GM21360 (cell line): ENCODE measurements around the gene PITPNC1.
"Not testable (repeated sequence)": the region's sequence is repeated elsewhere in the genome, so short reads cannot be mapped to it uniquely, and the experiment has no call there.

ENCODE experiments used
- ATAC-seq: cut with Tn5 transposase; IDR thresholded peaks from one replicate; pipeline ENCODE4 v1.9.1; 2021; ENCODE audit warnings: mild to moderate bottlenecking, moderate library complexity; ENCODE audit not compliant: unreplicated experiment

PITPNC1 gene

DNA sequence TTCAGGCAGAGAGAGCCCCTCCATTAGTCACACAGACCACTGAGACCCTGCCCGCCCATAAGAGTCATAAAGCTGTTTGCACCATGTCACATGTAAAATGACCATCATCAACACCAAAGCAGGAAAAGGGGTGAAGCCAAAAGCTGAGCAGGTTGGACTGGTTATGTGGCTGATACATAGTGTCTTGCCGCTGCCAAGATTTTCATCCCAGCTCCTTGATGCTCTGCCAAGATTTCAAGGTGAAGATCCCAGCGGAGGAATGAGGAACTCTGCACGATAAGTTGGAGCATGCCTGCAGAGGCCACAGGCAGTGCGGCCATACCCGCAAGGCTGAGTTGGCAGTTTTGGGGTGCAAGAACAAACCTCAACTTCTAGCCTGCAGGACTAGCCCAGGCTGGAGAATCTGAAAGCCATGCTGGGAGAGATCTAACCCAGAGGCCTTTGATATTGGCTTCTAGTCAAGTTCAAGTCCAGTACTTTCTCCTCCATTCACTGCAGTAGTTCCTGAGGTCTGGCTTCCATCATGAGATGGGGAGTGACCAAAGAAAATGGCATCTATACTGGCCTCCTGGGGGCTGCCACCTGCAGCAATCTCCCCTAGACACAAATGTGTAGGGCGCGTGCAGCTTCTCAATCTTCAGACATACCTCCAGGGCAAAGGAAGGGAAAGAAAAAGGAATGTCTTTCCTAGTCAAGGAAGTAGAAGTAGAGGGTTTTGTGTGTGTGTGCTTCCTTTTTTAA, 261.0 kb downstream of the PITPNC1 start:
- no peak for ATAC-seq

DNA sequence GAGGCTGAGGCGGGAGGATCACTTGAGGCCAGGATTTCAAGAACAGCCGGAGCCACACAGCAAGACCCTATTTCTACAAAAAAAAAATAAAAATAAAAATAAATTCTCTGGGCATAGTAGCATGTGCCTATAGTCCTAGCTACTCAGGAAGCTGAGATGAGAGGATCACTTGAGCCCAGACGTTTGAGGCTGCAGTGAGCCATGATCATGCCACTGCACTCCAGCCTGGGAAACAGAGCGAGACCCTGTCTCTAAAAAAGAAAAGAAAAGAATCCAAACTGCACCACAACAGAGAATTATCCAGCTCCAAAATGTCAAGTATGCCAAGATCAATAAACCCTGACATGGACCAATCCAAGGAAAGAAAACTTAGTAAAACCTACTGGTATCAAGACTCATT, 261.8 kb downstream of the PITPNC1 start:
- no peak for ATAC-seq

DNA sequence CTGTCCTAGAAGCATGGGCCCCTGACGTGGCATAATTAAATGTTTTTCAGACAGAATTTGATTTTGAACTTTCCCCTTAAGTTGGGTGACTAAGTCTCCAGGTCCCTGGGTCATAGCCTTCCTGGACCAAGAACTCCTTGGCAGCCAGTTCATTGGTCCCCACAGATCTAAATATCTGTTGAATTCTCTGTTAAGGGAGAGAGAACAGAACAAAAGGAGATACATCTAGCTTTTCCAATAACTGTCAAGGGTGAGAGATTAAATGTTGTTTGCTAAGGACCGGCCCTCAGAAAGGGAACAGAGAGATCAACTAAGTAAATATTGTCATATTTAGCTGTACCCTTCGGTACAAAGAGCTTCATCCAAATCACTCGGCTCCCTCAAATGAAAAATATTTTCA, 262.5 kb downstream of the PITPNC1 start:
- no peak for ATAC-seq

DNA sequence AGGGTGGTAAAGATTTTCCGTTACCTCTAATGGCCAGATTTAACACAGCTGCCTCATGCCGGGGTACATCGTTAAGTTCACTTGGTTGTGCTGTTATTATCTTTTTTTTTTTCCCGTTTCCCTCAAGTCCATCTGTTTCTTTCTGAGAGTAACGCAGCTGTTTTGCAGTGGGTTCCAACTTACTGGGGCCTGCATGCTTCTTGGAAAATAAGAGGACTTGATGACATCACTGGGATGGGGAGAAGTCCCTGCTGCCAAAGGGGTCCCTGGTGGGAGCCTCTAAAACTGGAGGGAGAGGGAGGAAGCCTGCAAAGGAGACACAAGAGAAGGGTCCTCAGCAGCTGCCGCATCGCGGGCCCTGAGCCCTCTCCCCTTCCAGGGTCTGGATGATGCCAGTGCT, 262.9 kb downstream of the PITPNC1 start:
- no peak for ATAC-seq

DNA sequence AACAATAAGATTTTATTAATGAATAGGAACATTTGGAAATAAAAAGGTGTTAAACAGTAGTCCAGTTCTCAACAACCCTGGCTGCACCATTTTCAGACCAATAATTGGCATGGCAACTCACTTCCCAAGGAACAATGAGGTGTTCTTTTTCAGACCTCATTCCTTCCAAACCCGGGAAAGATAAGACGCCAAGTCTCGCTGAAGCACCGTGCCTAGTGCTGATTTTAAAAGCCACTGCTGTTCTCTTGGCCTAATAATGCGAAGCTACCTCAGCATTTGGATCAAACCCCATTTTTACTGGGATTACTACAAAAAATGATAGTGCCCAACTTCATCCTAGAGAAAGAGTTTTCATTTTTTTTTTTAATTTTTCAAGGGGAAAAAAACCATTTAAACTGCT, 265.4 kb downstream of the PITPNC1 start:
- no peak for ATAC-seq

DNA sequence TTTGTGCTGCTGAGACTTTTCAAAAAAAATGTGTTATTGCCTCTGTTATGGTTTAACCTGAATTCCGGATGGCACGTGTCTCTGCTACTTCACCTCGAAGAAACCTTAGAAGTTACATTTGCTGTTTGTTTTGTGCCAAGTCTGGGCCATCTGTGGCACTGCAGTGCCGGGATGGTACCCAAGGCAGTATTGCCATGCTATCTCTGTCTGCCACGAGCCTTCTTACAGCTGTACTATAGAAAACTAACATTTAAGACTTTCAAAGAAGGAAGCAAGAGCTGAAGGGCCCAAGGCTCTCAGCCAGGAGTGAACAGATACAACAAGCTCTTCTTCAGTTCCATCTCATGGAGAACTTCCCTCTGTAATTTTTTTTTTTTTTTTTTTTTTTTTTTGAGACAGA, 267.0 kb downstream of the PITPNC1 start:
- no peak for ATAC-seq

DNA sequence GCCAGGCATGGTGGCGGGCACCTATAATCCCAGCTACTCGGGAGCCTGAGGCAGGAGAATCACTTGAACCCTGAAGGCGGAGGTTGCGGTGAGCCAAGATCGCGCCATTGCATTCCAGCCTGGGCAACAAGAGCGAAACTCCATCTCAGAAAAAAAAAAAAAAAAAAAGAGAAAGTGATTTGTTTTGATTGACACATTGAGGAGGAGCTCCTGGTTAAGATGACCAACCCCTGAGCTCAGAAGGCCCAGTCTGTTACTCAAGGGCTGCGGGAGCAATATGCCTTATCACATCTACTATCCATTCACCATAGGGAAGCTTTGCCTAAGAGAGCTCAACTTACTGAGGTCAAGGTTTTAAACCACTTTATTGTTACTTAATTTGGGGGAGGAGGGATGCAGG, 268.1 kb downstream of the PITPNC1 start:
- ATAC-seq, result not testable (repeated sequence)

DNA sequence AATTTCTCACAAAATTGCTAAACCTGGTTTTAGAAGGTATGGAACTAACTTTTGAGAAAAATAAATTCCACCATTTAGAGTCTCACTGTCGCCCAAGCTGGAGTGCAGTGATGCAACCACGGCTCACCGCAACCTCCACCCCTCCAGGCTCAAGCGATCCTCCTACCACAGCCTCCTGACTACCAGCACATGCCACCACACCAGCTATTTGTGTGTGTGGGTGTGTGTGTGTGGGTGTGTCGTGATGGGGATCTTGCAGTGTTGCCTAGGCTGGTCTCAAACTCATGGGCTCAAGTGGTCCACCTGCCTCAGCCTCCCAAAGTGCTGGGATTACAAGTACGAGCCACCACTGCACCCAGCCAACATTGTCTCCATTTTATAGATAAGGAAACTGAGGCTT, 269.4 kb downstream of the PITPNC1 start:
- ATAC-seq, result no peak

DNA sequence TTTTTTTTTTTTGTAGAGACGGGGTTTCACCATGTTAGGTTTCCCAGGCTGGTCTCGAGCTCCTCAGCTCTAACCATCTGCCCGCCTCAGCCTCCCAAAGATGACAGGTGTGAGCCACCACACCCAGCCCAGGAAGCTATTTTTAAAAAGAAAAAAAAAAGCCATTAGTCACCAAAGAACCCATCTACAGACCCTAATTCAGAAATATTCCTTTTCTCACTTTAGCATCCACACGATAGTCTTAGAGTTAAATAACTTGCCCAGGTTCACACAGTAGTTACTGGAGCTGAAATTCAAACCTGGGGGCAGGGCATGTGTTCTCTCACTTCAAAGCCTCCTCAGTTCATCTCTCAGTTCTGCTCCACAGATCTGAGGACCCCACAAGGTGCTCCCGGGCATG, 270.4 kb downstream of the PITPNC1 start:
- ATAC-seq, result no peak

DNA sequence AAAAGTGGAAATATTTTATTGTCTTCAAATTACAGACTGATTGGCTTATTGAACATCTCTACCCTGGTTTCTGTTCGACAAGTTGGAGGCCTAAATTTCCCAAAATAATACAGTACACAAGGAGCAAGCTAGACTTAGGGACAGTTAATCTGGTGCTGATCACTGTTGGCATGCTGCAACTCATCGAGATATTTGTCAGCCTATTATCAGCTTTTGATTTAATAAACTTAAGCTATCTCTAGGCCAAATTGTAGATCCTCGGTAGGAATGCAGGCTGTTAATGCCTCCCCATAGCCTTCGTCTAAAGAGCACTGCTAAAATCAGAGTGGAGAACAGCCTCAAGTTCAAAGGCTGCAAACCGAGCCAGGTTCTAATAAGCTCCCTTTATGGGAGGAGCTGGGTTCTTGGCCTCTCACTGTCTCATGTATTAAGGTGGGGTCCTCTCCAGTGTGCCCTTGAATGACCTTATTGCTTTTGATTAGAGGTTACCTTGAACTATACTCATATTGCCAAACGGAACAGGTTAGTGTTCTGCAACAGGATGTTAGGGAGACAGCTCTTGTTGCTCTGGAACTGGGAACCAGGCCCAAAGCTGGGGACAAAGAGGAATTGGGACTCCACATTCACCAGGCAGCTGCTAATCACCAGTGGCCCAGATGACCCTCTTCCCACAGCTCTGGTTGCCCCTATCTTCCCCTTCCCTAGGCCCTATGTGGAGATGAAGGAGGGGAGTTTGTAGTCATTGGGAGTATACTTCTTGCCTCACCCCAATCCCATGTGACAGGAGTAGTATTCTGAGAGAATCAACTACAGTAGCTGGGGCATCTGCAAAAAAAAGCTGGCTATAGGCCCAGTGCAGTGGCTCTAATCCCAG, 271.2 kb downstream of the PITPNC1 start:
- no peak for ATAC-seq

DNA sequence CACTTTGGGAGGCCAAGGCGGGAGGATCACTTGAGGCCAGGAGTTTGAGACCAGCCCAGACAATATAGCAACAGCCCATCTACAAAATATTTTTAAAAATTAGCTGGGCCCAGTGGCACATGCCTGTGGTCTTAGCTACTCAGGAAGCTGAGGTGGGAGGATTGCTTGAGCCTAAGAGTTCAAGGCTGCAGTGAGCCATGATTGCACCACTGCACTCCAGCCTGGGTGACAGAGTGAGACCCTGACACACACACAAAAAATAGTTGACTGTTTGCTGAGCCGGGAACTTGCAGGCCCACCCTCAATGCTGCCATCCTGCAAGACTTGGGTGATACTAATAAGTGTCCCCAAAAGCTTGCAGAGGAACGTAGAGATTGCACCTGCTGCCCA, 271.8 kb downstream of the PITPNC1 start:
- ATAC-seq, result not testable (repeated sequence)

DNA sequence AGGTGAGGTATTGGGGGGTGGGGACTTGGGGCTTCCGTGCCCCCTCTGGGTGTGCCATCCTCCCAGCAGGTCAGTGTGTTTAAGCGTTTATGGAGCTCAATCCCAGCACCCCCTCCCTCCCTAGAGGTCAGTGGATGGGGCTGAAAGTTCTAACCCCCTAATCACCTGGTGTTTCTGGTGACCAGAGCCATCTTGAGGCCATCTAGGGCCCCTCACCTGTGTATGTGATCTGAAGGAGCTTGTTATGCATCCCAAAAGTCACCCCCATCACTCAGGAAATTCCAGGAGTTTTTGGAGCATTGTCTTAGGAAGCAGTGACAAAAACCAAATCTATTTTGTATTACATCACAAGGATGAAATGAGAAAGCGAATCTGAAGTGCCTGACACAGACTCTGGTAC, 272.8 kb downstream of the PITPNC1 start:
- no peak for ATAC-seq

DNA sequence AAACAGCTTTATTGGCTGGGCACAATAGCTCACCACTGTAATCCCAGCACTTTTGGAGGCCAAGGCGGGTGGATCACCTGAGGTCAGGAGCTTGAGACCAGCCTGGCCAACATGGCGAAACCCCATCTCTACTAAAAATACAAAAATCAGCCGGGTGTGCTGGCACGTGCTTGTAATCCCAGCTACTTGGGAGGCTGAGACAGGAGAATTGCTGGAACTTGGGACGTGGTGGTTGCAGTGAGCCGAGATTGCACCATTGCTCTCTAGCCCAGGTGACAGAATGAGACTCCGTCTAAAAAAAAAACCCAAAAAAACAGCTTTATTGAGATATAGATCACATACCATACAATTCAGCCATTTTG, 274.1 kb downstream of the PITPNC1 start:
- not testable (repeated sequence) for ATAC-seq

DNA sequence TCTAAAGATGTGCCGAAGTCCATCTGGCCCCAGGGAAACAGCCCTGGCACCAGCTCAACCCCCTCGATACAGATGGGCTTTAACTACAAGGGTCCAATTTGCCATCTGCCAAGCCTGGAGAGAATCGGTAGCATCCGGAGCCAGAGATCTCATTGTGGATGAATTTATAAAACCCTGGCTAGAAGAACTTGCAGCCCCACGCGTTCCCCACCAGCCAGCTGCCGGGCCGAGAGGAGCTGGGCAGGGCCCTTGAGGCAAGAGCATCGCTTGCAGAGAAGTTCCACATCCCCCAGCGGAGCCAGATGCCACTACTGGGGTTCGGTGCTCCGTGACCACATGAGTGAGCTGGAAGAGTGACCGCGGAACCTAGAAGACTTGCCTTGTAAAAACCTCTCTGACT, 275.4 kb downstream of the PITPNC1 start:
- ATAC-seq, result no peak

DNA sequence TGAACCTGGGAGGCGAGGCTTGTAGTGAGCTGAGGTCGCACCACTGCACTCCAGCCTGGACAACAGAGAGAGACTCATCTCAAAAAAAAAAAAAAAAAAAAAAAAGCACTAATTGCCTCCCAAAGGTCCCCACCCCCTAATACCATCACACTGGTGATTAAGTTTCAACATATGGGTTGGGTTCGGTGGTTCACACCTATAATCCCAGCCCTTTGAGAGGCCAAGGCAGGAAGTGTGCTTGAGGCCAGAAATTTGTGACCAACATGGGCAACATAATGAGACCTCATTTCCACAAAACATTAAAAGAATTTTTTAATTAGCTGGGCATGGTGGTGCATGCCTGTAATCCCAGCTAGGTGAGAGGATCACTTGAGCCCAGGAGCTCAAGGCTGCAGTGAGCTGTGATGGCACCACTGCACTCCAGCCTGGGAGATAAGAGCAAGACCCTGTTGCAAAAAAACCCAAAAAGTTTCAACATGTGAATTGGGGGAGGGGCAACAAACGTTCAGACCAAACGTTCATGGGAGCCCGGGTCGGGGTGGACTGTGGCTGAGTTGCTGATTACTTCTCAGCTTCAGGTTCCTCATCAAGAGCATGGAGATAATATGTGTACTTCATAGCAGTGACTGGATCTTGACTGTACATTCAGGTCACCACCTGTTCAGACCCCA, 278.5 kb downstream of the PITPNC1 start:
- ATAC-seq, result no peak

DNA sequence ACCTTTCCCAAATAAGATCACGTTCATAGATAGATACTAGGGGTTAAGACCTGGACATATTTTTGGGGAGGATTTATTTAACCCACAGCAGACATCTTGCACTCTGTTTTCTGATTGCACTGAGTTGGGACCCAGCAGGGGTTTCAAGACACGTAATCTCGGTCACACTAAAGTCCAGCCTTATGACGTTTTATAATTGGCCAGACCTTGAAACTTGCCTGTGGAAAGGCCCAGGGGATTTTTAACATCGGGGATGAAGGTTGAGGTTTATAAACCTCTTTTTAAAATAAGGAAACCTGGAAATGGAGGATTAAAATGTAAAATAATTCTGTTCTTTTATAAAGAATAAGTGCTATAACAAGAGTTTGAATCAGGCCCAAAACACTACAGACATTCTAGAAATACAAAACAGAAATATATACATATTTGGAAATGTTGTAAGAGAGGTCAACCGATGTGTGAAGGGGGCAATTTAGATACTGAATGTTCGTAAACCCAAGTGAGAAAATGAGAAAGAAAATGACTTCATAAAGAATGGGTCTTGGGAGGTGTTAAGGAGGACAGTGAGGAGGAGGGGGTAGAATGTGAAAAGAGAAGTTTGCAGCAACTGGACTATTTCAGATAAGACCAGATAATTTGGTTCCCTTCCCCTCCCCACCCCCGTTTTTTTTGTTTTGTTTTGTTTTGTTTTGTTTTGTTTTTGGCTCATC, 279.6 kb downstream of the PITPNC1 start:
- no peak for ATAC-seq

DNA sequence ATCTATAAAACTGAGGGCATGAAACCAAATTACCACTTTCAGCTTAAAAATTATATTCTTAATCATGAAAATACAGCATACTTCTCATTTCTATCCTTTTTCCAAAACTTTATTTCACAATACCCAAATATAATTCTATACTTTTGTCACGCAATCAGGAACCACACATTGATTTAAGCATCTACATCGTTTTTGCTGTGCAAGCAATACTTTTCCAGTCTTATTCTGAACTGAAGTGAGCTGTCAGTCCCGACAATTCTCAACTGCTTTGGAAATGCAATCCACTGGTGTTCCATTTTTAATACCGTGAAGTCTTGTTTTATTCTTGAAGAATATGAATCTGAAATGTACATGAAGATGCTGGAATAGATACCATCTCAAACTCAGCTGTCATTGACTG, 280.5 kb downstream of the PITPNC1 start:
- ATAC-seq, result no peak

DNA sequence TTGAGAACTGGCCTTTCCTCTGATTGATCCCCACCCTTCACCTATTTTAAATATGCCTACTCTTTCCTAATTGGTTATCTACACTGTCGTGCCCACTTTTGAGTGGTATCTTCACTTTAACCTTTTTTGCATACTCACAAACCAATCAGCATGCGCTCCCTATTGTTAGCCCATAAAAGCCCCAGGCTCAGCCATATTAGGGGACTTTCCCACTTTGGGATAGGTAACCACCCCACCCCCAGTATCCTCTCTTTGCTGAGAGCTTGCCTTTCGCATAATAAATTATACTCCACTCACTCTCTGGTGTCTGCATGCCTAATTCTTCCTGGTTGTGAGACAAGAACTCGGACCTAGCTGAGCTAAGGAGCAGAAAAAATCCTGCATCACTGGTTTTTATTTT, 281.2 kb downstream of the PITPNC1 start:
- ATAC-seq, result no peak

DNA sequence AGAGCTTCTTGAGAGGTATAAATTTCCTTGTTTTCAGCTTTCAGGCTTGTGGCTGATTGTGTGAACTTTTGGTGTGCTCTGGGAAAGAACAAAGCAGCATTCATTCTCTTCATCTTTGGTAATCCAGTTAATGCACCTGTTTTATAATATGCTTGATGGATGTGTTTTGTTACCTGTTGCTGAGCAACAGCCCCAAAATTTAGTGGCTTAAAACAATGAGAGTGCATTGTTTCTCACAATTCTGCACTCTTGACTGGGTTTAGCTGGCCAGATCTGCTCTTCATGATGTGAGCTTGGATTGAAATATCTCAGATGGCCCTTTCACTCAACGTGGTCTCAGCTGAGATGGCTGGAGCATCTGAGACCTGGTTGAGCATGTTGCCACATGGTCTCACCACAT, 281.9 kb downstream of the PITPNC1 start:
- ATAC-seq, result no peak

DNA sequence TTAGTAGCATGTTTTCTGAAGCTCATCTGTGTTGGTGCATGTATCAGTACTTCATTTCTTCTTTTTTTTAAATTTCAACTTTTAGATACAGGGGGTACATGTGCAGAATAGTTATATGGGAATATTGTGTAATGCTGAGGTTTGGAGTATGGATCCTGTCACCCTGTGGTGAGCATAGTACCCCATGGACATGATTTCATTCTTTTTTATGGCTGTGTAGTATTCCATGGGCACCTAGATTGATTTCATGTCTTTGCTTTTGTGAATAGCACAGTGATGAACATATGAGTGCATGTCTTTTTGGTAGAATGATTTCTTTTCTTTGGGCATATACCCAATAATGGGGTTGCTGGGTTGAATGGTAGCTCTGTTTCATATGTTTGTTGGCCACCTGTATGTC, 285.6 kb downstream of the PITPNC1 start:
- ATAC-seq, result no peak

DNA sequence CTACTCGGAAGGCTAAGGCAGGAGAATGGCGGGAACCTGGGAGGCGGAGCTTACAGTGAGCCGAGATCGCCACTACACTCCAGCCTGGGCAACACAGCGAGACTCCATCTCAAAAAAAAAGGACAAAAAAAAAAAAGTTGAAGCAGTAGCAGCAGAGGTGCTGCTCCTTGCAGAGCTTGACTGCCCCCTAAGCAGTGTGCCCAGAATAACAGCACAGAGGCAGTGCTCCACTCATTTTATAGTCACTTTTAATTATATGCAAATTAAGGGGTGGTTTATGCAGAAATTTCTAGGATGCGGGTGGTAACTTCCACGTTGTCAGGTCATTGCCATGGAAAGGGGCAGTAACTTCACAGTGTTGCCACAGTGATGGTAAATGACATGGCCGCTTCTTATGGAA, 286.4 kb downstream of the PITPNC1 start:
- ATAC-seq, result no peak
